ENCODE measurements around the gene HDAC4. TPM values are rescaled to one million over a fixed set of nuclear protein-coding genes. Genes with fewer than 3 reads are reported as not detected.

The HDAC4 gene
- total and polyA plus RNA-seq, 10 of the 15 experiments (the other 5 are each of a cell fraction or from before 2014, with no cell fraction given) = 0.22 to 15.7 (median 4.8) TPM

DNA sequence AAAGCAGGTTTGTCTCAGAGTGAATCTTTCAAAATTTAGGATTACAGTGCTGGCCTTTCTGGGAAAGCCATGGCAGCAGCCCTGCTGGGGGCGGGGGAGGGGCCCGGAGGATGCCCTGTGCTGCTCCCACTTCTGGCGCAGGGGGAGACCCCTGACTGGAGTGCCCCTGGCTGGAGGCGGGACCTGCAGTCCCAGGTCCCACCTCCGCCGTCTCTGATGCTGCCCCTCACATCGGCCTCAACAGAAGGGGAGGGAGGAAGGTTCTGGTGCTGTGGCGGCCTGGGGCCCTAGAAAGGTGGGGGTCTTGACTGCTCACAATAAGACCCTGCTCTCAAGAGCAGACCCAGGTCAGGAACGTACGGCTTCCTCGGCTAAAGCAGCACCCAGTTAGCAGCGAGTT, 336.6 kb downstream of the HDAC4 start:
- ATAC-seq = no peak
- POLR2A ChIA-PET = no interaction called here
- SMC1A ChIA-PET (ENCODE audit: uncharacterized antibody, unreplicated experiment) = no interaction called here
- in situ Hi-C loops (cut with MboI) (no loop called here), intact Hi-C loops (cut with micrococcal nuclease; ENCODE audit: unreplicated experiment) (no loop called here)
- no peak for FAIRE-seq
- Histone ChIP-seq H3K9ac (ENCODE audit: control insufficient read depth, insufficient read depth, low read length) (no peak overlapping the region), H2AFZ (ENCODE audit: control insufficient read depth, low read depth, low read length) (no peak overlapping the region), H3K9me3 (replicated peaks; ENCODE audit: control insufficient read depth, insufficient read depth, low read length) (no peaks in the 10 kb centered on the region), H3K27ac (ENCODE audit: control insufficient read depth, insufficient read depth) (no peak overlapping the region), H3K79me2 (ENCODE audit: control insufficient read depth, insufficient read depth, low read length) (no peaks in the 10 kb centered on the region), H3K4me1 (ENCODE audit: control insufficient read depth, insufficient read depth, low read length) (no peaks in the 10 kb centered on the region), H3K36me3 (ENCODE audit: control insufficient read depth in 2 of 2, insufficient read depth in 2 of 2, low read length in 1 of 2) (no peaks in the 10 kb centered on the region), H3K27me3 (replicated peaks in 1 of 2; ENCODE audit: control insufficient read depth in 2 of 2, insufficient read depth in 2 of 2, low read length in 1 of 2) (no peaks in the 10 kb centered on the region), H3K4me2 (ENCODE audit: control insufficient read depth, insufficient read depth) (no peak overlapping the region), H4K20me1 (ENCODE audit: control insufficient read depth, insufficient read depth) (no peaks in the 10 kb centered on the region), H3K4me3 (no peak overlapping the region)
- no peak for TF ChIP-seq BCL11A (IDR thresholded peaks at IDR 0.05; ENCODE audit: low read depth, low read length)
- TF ChIP-seq ESRRA (IDR thresholded peaks at IDR 0.05; ENCODE audit: low read length) = no peak
- TF ChIP-seq, protein P1, sequence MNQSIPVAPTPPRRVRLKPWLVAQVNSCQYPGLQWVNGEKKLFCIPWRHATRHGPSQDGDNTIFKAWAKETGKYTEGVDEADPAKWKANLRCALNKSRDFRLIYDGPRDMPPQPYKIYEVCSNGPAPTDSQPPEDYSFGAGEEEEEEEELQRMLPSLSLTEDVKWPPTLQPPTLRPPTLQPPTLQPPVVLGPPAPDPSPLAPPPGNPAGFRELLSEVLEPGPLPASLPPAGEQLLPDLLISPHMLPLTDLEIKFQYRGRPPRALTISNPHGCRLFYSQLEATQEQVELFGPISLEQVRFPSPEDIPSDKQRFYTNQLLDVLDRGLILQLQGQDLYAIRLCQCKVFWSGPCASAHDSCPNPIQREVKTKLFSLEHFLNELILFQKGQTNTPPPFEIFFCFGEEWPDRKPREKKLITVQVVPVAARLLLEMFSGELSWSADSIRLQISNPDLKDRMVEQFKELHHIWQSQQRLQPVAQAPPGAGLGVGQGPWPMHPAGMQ (IDR thresholded peaks at IDR 0.05; ENCODE audit: borderline replicate concordance) = no peak
- TF ChIP-seq MAX (IDR thresholded peaks at IDR 0.05; ENCODE audit: low read depth, low read length) = no peak
- TF ChIP-seq FOS (IDR thresholded peaks at IDR 0.05; ENCODE audit: borderline replicate concordance, extremely low read depth, insufficient read length) = no peak
- TF ChIP-seq BRCA1 (IDR thresholded peaks at IDR 0.05; ENCODE audit: low read depth, low read length) = no peak
- no peak for TF ChIP-seq TCF7 (IDR thresholded peaks at IDR 0.05; ENCODE audit: borderline replicate concordance)
- TF ChIP-seq JUNB (IDR thresholded peaks at IDR 0.05) = no peak
- no peak for TF ChIP-seq SMAD5 (IDR thresholded peaks at IDR 0.05; ENCODE audit: low read depth)
- TF ChIP-seq, protein P2, sequence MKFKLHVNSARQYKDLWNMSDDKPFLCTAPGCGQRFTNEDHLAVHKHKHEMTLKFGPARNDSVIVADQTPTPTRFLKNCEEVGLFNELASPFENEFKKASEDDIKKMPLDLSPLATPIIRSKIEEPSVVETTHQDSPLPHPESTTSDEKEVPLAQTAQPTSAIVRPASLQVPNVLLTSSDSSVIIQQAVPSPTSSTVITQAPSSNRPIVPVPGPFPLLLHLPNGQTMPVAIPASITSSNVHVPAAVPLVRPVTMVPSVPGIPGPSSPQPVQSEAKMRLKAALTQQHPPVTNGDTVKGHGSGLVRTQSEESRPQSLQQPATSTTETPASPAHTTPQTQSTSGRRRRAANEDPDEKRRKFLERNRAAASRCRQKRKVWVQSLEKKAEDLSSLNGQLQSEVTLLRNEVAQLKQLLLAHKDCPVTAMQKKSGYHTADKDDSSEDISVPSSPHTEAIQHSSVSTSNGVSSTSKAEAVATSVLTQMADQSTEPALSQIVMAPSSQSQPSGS (IDR thresholded peaks at IDR 0.05; ENCODE audit: low read length) = no peak
- TF ChIP-seq DPF2 (IDR thresholded peaks at IDR 0.05) = no peak
- no peak for TF ChIP-seq ZZZ3 (IDR thresholded peaks at IDR 0.05; ENCODE audit: control insufficient read depth, insufficient read length, low read depth)
- no peak for TF ChIP-seq MTA3 (IDR thresholded peaks at IDR 0.05; ENCODE audit: borderline replicate concordance, low read length)
- no peak for TF ChIP-seq BHLHE40 (IDR thresholded peaks at IDR 0.05; ENCODE audit: borderline replicate concordance in 1 of 2, low read depth in 2 of 2, low read length in 1 of 2)
- TF ChIP-seq, protein P3, sequence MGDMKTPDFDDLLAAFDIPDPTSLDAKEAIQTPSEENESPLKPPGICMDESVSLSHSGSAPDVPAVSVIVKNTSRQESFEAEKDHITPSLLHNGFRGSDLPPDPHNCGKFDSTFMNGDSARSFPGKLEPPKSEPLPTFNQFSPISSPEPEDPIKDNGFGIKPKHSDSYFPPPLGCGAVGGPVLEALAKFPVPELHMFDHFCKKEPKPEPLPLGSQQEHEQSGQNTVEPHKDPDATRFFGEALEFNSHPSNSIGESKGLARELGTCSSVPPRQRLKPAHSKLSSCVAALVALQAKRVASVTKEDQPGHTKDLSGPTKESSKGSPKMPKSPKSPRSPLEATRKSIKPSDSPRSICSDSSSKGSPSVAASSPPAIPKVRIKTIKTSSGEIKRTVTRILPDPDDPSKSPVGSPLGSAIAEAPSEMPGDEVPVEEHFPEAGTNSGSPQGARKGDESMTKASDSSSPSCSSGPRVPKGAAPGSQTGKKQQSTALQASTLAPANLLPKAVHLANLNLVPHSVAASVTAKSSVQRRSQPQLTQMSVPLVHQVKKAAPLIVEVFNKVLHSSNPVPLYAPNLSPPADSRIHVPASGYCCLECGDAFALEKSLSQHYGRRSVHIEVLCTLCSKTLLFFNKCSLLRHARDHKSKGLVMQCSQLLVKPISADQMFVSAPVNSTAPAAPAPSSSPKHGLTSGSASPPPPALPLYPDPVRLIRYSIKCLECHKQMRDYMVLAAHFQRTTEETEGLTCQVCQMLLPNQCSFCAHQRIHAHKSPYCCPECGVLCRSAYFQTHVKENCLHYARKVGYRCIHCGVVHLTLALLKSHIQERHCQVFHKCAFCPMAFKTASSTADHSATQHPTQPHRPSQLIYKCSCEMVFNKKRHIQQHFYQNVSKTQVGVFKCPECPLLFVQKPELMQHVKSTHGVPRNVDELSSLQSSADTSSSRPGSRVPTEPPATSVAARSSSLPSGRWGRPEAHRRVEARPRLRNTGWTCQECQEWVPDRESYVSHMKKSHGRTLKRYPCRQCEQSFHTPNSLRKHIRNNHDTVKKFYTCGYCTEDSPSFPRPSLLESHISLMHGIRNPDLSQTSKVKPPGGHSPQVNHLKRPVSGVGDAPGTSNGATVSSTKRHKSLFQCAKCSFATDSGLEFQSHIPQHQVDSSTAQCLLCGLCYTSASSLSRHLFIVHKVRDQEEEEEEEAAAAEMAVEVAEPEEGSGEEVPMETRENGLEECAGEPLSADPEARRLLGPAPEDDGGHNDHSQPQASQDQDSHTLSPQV (IDR thresholded peaks at IDR 0.05) = no peak
- no peak for TF ChIP-seq TCF3 (IDR thresholded peaks at IDR 0.05; ENCODE audit: borderline replicate concordance, insufficient read depth, low read depth, low read length)
- RAD21 ChIA-PET (ENCODE audit: unreplicated experiment) = no interaction called here
- 91% methylated on average over 10 of the region's 12 CpGs for WGBS (ENCODE audit: insufficient coverage, insufficient replicate concordance, low lambda C conversion rate, missing lambda C conversion rate)
- DNase-seq (ENCODE audit: low read depth, low spot score) = no peak
- CTCF ChIA-PET = no interaction called here
- no TSS peak for BruUV-seq (replicated peaks)

Data from GM12878 (cell line).